K562 (cell line): ENCODE measurements around the gene MAK. TPM values are rescaled to one million over a fixed set of nuclear protein-coding genes. Genes with fewer than 3 reads are reported as not detected.

ENCODE experiments used
- CHAMP1 ChIP-seq: fragments of 450-650 bp; IDR thresholded peaks from 2 replicates; pipeline ENCODE4 v1.6.1; 2016; ENCODE audit warnings: mild to moderate bottlenecking
- ETS2 ChIP-seq: IDR thresholded peaks from 2 replicates; pipeline ENCODE4 v1.6.1; 2016; ENCODE audit warnings: borderline replicate concordance, missing genetic modification characterization, mild to moderate bottlenecking, moderate library complexity, missing compliant biosample characterization; ENCODE audit not compliant: poor library complexity, severe bottlenecking
- GABPA ChIP-seq: fragments of 200-800 bp; sonication (Bioruptor generic); conservative IDR thresholded peaks from 2 replicates; pipeline ENCODE4 v1.6.1; 2016; ENCODE audit warnings: low read depth, missing genetic modification characterization, missing compliant biosample characterization
- ILK ChIP-seq: fragments of 450-650 bp; IDR thresholded peaks from 2 replicates; pipeline ENCODE4 v1.6.1; 2016; ENCODE audit warnings: missing genetic modification characterization, low read depth, mild to moderate bottlenecking, missing compliant biosample characterization, moderate library complexity, borderline replicate concordance
- MAX ChIP-seq: sonication (generic); formaldehyde crosslinking; IDR thresholded peaks from 2 replicates; pipeline ENCODE4 v1.9.0; 2022; ENCODE audit warnings: mild to moderate bottlenecking, missing genetic modification reagents
- RFX5 ChIP-seq: IDR thresholded peaks from 2 replicates; pipeline ENCODE4 v1.6.1; 2011; ENCODE audit warnings: low read depth, mild to moderate bottlenecking, improper control_type of control experiment, low read length
- SRSF7 ChIP-seq: fragments of 200-400 bp; formaldehyde crosslinking; optimal IDR thresholded peaks from 2 replicates; pipeline ENCODE3; 2017; ENCODE audit warnings: mild to moderate bottlenecking, low read depth, low read length
- THRB ChIP-seq: fragments of 450-650 bp; formaldehyde crosslinking; conservative IDR thresholded peaks from 2 replicates; pipeline ENCODE4 v1.4.0; 2022; ENCODE audit warnings: mild to moderate bottlenecking, missing genetic modification characterization
- TOE1 ChIP-seq, 2 experiments: fragments of 450-650 bp in 1 of 2; sonication (generic) in 1 of 2; formaldehyde crosslinking in 1 of 2; IDR thresholded peaks; 2 replicates each; pipeline versions ENCODE4 v1.7.1 to v1.8.0; 2016 to 2022; ENCODE audit warnings: borderline replicate concordance in 2 of 2, mild to moderate bottlenecking in 2 of 2, antibody characterized with exemption in 1 of 2, inconsistent platforms in 1 of 2, low read depth in 1 of 2, missing genetic modification reagents in 1 of 2, moderate library complexity in 1 of 2
- ZNF175 ChIP-seq: fragments of 200-800 bp; sonication (Bioruptor generic); IDR thresholded peaks from 2 replicates; pipeline ENCODE4 v1.6.1; 2016; ENCODE audit warnings: low read depth, mild to moderate bottlenecking, missing genetic modification characterization, missing compliant biosample characterization
- ZNF253 ChIP-seq: fragments of 250-450 bp; sonication (Bioruptor Pico); conservative IDR thresholded peaks from 2 replicates; pipeline ENCODE4 v1.6.1; 2021; ENCODE audit warnings: mild to moderate bottlenecking
- ZNF696 ChIP-seq: fragments of 250-450 bp; sonication (Bioruptor Pico); conservative IDR thresholded peaks from 2 replicates; pipeline ENCODE4 v1.4.0; 2020; ENCODE audit warnings: mild to moderate bottlenecking, moderate library complexity
- ZNF707 ChIP-seq: fragments of 250-450 bp; sonication (Bioruptor Pico); conservative IDR thresholded peaks from 2 replicates; pipeline ENCODE4 v1.8.0; 2022; ENCODE audit warnings: inconsistent platforms, mild to moderate bottlenecking, moderate library complexity
- ZNF830 ChIP-seq: fragments of 250-450 bp; sonication (Bioruptor Pico); IDR thresholded peaks from 2 replicates; pipeline ENCODE4 v1.5.0; 2021; ENCODE audit warnings: mild to moderate bottlenecking
- polyA plus RNA-seq, 8 experiments: library from polyadenylated mRNA; depleted of rRNA in 4 of 8; stranded (reverse) in 5 of 8; unstranded in 3 of 8; fragments of >200 nt; fragmentation: Nextera tagmentation in 2 of 8; fragmentation: Illumina TruSeq in 1 of 8; extraction: Ambion mirVana in 2 of 8; extraction: Trizol in 1 of 8; gene quantifications; 2 replicates each; pipeline versions ENCODE4 v1.2.1 to v1.2.3, GENCODE V29; 2011 to 2014; ENCODE audit warnings: inconsistent platforms in 1 of 8, missing spikeins in 1 of 8
- total RNA-seq, 7 experiments: library from RNA; depleted of rRNA in 6 of 7; stranded (reverse); fragments of >200 nt in 6 of 7; fragmentation: Illumina TruSeq in 2 of 7; extraction: Trizol in 2 of 7; gene quantifications; 2 replicates each; pipeline versions ENCODE4 v1.2.1 to v1.2.3, GENCODE V29; 2011 to 2021; ENCODE audit warnings: low replicate concordance in 1 of 7
- TF ChIP-seq, protein P1 (sequence below): sonication (generic); formaldehyde crosslinking; IDR thresholded peaks from 2 replicates; pipeline ENCODE4 v1.8.1; 2023; ENCODE audit warnings: missing genetic modification reagents, mild to moderate bottlenecking, borderline replicate concordance

MAK gene
- total and polyA plus RNA-seq, 9 of the 15 experiments (the other 6 are each of a cell fraction or from before 2014, with no cell fraction given): 0.25 to 1.1 (median 0.53) TPM

- TF ChIP-seq MAX (CRISPR knock-in tag): peak; percentile 91
- peak; percentile 95 for TF ChIP-seq CHAMP1
- TF ChIP-seq TOE1 (IDR thresholded peaks at IDR 0.05; ENCODE audit: borderline replicate concordance): peak; percentile 77
- TF ChIP-seq TOE1 (CRISPR knock-in tag; IDR thresholded peaks at IDR 0.05; ENCODE audit: borderline replicate concordance, low read depth): no peak
- TF ChIP-seq, protein P1, sequence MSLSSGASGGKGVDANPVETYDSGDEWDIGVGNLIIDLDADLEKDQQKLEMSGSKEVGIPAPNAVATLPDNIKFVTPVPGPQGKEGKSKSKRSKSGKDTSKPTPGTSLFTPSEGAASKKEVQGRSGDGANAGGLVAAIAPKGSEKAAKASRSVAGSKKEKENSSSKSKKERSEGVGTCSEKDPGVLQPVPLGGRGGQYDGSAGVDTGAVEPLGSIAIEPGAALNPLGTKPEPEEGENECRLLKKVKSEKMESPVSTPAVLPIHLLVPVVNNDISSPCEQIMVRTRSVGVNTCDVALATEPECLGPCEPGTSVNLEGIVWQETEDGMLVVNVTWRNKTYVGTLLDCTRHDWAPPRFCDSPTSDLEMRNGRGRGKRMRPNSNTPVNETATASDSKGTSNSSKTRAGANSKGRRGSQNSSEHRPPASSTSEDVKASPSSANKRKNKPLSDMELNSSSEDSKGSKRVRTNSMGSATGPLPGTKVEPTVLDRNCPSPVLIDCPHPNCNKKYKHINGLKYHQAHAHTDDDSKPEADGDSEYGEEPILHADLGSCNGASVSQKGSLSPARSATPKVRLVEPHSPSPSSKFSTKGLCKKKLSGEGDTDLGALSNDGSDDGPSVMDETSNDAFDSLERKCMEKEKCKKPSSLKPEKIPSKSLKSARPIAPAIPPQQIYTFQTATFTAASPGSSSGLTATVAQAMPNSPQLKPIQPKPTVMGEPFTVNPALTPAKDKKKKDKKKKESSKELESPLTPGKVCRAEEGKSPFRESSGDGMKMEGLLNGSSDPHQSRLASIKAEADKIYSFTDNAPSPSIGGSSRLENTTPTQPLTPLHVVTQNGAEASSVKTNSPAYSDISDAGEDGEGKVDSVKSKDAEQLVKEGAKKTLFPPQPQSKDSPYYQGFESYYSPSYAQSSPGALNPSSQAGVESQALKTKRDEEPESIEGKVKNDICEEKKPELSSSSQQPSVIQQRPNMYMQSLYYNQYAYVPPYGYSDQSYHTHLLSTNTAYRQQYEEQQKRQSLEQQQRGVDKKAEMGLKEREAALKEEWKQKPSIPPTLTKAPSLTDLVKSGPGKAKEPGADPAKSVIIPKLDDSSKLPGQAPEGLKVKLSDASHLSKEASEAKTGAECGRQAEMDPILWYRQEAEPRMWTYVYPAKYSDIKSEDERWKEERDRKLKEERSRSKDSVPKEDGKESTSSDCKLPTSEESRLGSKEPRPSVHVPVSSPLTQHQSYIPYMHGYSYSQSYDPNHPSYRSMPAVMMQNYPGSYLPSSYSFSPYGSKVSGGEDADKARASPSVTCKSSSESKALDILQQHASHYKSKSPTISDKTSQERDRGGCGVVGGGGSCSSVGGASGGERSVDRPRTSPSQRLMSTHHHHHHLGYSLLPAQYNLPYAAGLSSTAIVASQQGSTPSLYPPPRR (CRISPR knock-in tag): peak; percentile 84; the same call in 1 of the 2 replicates
- no peak for TF ChIP-seq ZNF830 (CRISPR knock-in tag)
- no peak for TF ChIP-seq ZNF253
- no peak for TF ChIP-seq ZNF707 (CRISPR knock-in tag)
- peak; percentile 78 for TF ChIP-seq GABPA (tag)
- TF ChIP-seq RFX5: no peak
- TF ChIP-seq THRB (CRISPR knock-in tag): no peak
- no peak for TF ChIP-seq ZNF696 (CRISPR knock-in tag)
- no peak for TF ChIP-seq SRSF7
- TF ChIP-seq ZNF175 (CRISPR knock-in tag): 0 out of 2 replicates have a peak, but pooled peaks have one; percentile 46
- TF ChIP-seq ETS2 (tag): no peak
- no peak for TF ChIP-seq ILK (tag)
Observed at GRCh38 chr6:10886691-10887502, 48.6 kb upstream of the MAK start, which contains the start of gene SYCP2L (continued).
